Stimulated activated CD8-positive, alpha-beta memory T cell treated with anti-CD3 and anti-CD28 coated beads, Interleukin-12 subunit alpha, Interleukin-12 subunit beta, amount 100 ng/mL, for 4 hours (primary cell): ENCODE data around the gene TMEM254.
A peak's percentile ranks its signal among the peaks of the same experiment; 100 is the strongest.
"Not testable (repeated sequence)": the region's sequence is repeated elsewhere in the genome, so short reads cannot be mapped to it uniquely, and the experiment has no call there.

Experiments used
- DNase-seq: peaks from one replicate; pipeline ENCODE4 v3.0.0-alpha.2; 2020; ENCODE audit warnings: low read depth

Gene TMEM254, protein sequence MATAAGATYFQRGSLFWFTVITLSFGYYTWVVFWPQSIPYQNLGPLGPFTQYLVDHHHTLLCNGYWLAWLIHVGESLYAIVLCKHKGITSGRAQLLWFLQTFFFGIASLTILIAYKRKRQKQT

GRCh38 chr10:80078448-80079311 lies at the start of gene TMEM254:
TSS of gene TMEM254 (plus strand) at chr10:80078665. CDS start at chr10:80078700, 35 bp downstream.
- peak; percentile 76 for DNase-seq

DNA sequence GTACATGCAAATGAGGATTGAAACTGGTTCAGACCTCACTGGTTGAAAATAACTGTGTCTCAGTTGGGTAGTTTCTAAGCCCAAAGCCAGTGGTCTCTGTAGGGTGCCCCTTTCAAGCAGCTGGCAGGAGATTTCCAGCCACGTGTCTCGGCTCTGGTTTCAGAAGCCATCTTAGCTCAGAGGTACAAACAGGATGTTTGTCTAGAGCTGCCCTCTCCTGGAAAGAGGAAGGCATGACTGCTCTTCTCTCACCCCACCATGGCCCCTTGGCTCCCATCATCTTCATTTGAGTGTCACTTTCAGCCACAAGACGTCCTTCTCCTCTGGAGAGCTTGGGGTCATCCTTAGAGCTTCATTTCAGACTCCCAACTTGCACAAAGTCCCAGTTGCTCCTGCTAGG lies 49.3 kb upstream of the TMEM254 start:
- not testable (repeated sequence) for DNase-seq

GRCh38 chr10:80029865-80030264 lies 48.6 kb upstream of the TMEM254 start:
- not testable (repeated sequence) for DNase-seq

DNA sequence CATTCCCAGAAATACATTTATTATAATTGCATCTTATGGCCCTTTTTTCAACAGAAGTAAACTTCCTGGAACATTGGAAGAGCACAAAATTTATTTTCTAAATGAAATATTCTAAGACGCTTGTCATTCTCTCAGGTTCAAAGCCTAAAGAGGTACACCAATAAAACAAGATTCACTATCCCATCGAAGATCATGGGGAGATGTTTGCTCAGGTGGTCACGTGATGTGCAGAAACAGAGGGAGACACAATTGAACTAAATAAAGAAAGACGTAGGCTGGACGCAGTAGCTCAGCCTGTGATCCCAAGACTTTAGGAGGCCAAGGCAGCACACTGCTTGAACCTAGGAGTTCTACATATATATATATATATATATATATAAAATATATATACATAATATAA lies 46.0 kb upstream of the TMEM254 start:
- no peak for DNase-seq

DNA sequence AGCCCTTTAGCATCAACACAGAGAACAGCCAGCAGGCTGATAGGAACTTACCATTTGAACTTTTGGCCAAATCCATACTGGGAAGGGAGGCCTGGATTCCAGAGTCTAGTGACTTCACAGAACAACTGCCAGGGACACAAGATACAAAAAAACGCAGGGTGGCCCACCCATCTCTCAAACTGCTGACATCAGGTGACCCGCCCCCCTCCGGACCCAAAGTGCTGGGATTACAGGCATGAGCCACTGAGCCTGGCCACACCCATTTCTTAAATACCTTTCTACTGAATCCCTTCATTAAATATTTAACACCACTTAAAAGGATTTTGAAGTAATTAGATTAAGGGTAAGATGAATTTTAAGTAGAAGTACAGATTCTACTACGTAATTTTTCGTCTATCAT lies 43.7 kb upstream of the TMEM254 start:
- DNase-seq, result not testable (repeated sequence)

- DNase-seq, result not testable (repeated sequence)
Observed at GRCh38 chr10:80035430-80035829, 43.0 kb upstream of the TMEM254 start.

DNA sequence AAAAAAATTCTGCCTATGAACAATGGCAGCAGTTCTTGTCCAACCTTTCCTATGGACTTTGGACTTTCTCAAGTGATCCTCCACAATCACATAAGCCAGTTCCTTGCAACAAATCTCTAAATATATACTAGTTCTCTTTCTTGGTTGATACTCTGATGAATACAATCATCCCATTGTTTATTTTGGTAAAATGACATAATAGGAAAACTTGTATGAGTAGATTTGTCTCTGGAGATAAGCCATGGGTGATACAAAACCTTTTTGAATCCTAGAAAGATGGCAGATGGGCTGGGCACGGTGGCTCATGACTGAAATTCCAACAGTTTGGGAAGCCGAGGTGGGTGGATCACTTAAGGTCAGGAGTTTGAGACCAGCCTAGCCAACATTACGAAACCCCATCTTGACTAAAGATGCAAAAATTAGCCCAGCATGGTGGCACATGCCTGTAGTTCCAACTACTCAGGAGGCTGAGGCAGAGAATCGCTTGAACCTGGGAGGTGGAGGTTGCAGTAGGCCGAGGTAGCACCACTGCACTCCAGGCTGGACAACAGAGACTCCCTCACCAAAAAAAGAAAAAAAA lies 41.5 kb upstream of the TMEM254 start:
- DNase-seq, result not testable (repeated sequence)

- DNase-seq, result not testable (repeated sequence)
Observed at GRCh38 chr10:80038226-80038625, 40.2 kb upstream of the TMEM254 start.

- DNase-seq, result no peak
Observed at GRCh38 chr10:80041162-80041561, 37.3 kb upstream of the TMEM254 start.

DNA sequence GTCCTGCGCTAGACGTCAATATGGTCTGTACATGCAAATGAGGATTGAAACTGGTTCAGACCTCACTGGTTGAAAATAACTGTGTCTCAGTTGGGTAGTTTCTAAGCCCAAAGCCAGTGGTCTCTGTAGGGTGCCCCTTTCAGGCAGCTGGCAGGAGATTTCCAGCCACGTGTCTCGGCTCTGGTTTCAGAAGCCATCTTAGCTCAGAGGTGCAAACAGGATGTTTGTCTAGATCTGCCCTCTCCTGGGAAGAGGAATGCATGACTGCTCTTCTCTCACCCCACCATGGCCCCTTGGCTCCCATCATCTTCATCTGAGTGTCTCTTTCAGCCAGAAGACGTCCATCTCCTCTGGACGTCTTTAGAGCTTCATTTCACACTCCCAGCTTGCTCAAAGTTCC lies 33.5 kb upstream of the TMEM254 start:
- not testable (repeated sequence) for DNase-seq

GRCh38 chr10:80046629-80047441 lies 31.6 kb upstream of the TMEM254 start:
- DNase-seq, result peak; percentile 27

- no peak for DNase-seq
Observed at GRCh38 chr10:80050752-80051151, 27.7 kb upstream of the TMEM254 start.

GRCh38 chr10:80051993-80052392 lies 26.5 kb upstream of the TMEM254 start:
- no peak for DNase-seq

DNA sequence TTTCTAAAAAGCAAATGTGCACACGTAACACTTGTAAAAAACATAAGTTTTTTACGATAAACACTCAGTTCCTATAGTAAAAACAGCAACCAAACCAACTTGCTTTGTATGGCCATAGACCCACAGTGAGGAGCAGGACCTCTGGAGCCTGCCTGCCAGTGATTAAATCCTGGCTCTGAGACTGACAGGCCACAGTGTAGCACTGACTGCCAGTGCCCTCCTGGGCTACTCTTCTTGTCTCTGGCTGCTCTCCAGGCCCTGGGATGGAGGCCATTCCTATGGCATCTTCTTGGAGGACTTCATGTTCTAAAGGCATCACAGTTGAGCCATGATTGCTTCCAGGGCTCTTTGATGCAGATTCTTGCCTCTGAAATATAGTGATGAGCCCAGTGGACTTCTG lies 22.7 kb upstream of the TMEM254 start:
- DNase-seq, result no peak

GRCh38 chr10:80057171-80057570 lies 21.3 kb upstream of the TMEM254 start:
- no peak for DNase-seq

- DNase-seq, result no peak
Observed at GRCh38 chr10:80064120-80064886, 14.2 kb upstream of the TMEM254 start.

DNA sequence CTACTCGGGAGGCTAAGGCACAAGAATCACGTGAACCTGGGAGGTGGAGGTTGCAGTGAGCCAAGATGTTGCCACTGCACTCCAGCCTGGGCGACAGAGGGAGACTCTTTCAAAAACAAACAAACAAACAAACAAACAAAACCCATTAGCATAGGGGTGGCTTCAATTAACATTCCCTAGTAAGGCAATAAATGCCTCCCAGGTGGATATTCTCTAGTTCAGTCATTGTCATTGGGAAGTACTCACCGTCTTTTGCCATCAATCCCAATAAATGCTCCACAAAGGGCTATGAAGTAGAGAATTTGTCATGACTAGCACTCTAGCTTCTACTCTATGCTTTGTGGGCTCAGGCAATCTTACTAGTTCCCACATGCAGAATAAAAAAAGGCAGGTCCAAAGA lies 11.7 kb upstream of the TMEM254 start:
- DNase-seq, result no peak

DNA sequence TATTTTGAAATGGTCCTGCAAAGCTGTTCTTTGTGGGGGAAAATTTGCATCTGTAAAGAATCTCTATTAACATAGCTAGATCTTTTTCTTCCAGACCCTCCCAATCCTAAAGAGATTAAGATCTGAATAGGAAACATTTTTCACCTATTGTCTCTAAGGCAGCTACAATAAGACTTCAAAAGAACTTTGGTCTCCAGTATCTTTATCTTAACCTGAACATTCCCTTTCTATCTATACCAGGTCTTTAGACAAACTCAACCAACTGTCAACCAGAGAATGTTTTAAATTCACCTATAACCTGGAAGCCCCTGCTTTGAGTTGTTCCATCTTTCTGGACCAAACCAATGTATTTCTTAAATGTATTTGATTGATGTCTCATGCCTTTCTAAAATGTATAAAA lies 10.6 kb upstream of the TMEM254 start:
- DNase-seq, result not testable (repeated sequence)

GRCh38 chr10:80068270-80068669 lies 10.2 kb upstream of the TMEM254 start:
- DNase-seq, result no peak

DNA sequence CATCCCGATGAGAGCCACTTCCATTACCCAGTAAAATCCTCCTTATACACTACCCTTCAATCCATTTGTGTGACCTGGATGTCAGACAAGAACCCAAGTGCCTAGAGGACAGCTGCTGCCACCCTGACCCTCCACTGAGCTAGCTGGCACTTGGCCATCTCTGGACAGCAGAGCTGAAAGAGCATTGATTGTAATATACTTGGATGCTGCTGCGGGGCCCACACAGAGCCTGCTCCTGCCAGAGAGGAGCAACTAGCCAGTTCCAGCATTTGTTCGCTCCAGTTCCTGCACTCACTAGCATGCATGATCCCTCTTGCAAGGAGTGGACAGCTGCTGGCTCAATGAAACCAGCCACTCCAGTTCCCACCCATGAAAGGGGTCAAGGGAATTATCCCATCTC lies 8.4 kb upstream of the TMEM254 start:
- DNase-seq, result no peak

GRCh38 chr10:80072584-80072983 lies 5.9 kb upstream of the TMEM254 start:
- DNase-seq, result no peak

GRCh38 chr10:80075781-80076180 lies 2.7 kb upstream of the TMEM254 start:
- no peak for DNase-seq
